Trophoblast cell (in vitro differentiated cells and primary cell): ENCODE measurements around the gene MTREX.

ENCODE experiments used
- DNase-seq, 2 donors: peaks; one replicate each; pipeline ENCODE4 v3.0.0-alpha.2; 2016
- H2AFZ ChIP-seq: 2 replicates; pipeline ENCODE4 v1.6.1; 2013; ENCODE audit warnings: low read length, moderate library complexity, mild to moderate bottlenecking; ENCODE audit not compliant: insufficient read depth, poor library complexity
- H2AK5ac ChIP-seq: 2 replicates; pipeline ENCODE4 v1.6.1; 2013; ENCODE audit warnings: mild to moderate bottlenecking, low read length
- H2BK120ac ChIP-seq: 2 replicates; pipeline ENCODE4 v1.6.1; 2013; ENCODE audit warnings: low read length, mild to moderate bottlenecking, moderate library complexity; ENCODE audit not compliant: insufficient read depth, poor library complexity
- H2BK12ac ChIP-seq: 2 replicates; pipeline ENCODE4 v1.6.1; 2013; ENCODE audit warnings: mild to moderate bottlenecking, low read length, moderate library complexity
- H2BK5ac ChIP-seq: 2 replicates; pipeline ENCODE4 v1.6.1; 2013; ENCODE audit warnings: low read length, low read depth, moderate library complexity, mild to moderate bottlenecking; ENCODE audit not compliant: poor library complexity
- H3K14ac ChIP-seq: 2 replicates; pipeline ENCODE4 v1.6.1; 2013; ENCODE audit warnings: mild to moderate bottlenecking, low read length
- H3K18ac ChIP-seq: 2 replicates; pipeline ENCODE4 v1.6.1; 2013; ENCODE audit warnings: mild to moderate bottlenecking, low read length
- H3K23ac ChIP-seq: 2 replicates; pipeline ENCODE4 v1.6.1; 2013; ENCODE audit warnings: low read length
- H3K27ac ChIP-seq: 2 replicates; pipeline ENCODE4 v1.5.1; 2013; ENCODE audit warnings: low read depth, mild to moderate bottlenecking, inconsistent platforms, low read length, moderate library complexity
- H3K27me3 ChIP-seq: 2 replicates; pipeline ENCODE4 v1.6.1; 2013; ENCODE audit warnings: inconsistent platforms, mild to moderate bottlenecking, low read length, moderate library complexity; ENCODE audit not compliant: insufficient read depth
- H3K36me3 ChIP-seq, 2 experiments: 1 replicate in 1 of 2; 2 replicates in 1 of 2; pipeline ENCODE4 v1.6.1; 2013; ENCODE audit warnings: low read length in 2 of 2, mild to moderate bottlenecking in 2 of 2, moderate library complexity in 1 of 2; ENCODE audit not compliant: insufficient read depth in 2 of 2, control insufficient read depth in 1 of 2
- H3K4ac ChIP-seq: 2 replicates; pipeline ENCODE4 v1.6.1; 2013; ENCODE audit warnings: low read depth, mild to moderate bottlenecking, low read length, moderate library complexity
- H3K4me1 ChIP-seq, 2 experiments: 1 replicate in 1 of 2; 2 replicates in 1 of 2; pipeline ENCODE4 v1.6.1; 2013; ENCODE audit warnings: low read length in 2 of 2, mild to moderate bottlenecking in 2 of 2, moderate library complexity in 1 of 2; ENCODE audit not compliant: insufficient read depth in 2 of 2, control insufficient read depth in 1 of 2
- H3K4me2 ChIP-seq: 2 replicates; pipeline ENCODE4 v1.6.1; 2013; ENCODE audit warnings: inconsistent platforms, mild to moderate bottlenecking, low read length, moderate library complexity
- H3K4me3 ChIP-seq: 2 replicates; pipeline ENCODE4 v1.5.1; 2013; ENCODE audit warnings: mild to moderate bottlenecking, low read depth, low read length, inconsistent platforms
- H3K79me1 ChIP-seq: one replicate; pipeline ENCODE4 v1.6.1; 2013; ENCODE audit warnings: low read length
- H3K79me2 ChIP-seq: 2 replicates; pipeline ENCODE4 v1.6.1; 2013; ENCODE audit warnings: low read length, mild to moderate bottlenecking; ENCODE audit not compliant: control insufficient read depth, insufficient read depth, poor library complexity
- H3K9ac ChIP-seq: 2 replicates; pipeline ENCODE4 v1.6.1; 2013; ENCODE audit warnings: mild to moderate bottlenecking, low read length
- H3K9me3 ChIP-seq: 2 replicates; pipeline ENCODE4 v1.6.1; 2013; ENCODE audit warnings: low read depth, mild to moderate bottlenecking, control low read depth, inconsistent platforms, low read length; ENCODE audit not compliant: insufficient read depth
- H4K12ac ChIP-seq: 2 replicates; pipeline ENCODE4 v1.6.1; 2013; ENCODE audit warnings: low read depth, mild to moderate bottlenecking, low read length, moderate library complexity
- H4K8ac ChIP-seq: 2 replicates; pipeline ENCODE4 v1.6.1; 2013; ENCODE audit warnings: low read depth, mild to moderate bottlenecking, low read length, moderate library complexity
- H4K91ac ChIP-seq: one replicate; pipeline ENCODE4 v1.6.1; 2013; ENCODE audit warnings: low read depth, mild to moderate bottlenecking, low read length, moderate library complexity
- WGBS: extraction: QIAGEN DNeasy Blood & Tissue Kit; methylation state at CpG from one replicate; pipeline ENCODE4 v1.1.7; 2013; ENCODE audit warnings: missing lambda C conversion rate; ENCODE audit not compliant: insufficient read length, insufficient coverage; ENCODE audit errors: extremely low coverage; 5-methylcytosine and 5-hydroxymethylcytosine counted together

The MTREX gene

DNA sequence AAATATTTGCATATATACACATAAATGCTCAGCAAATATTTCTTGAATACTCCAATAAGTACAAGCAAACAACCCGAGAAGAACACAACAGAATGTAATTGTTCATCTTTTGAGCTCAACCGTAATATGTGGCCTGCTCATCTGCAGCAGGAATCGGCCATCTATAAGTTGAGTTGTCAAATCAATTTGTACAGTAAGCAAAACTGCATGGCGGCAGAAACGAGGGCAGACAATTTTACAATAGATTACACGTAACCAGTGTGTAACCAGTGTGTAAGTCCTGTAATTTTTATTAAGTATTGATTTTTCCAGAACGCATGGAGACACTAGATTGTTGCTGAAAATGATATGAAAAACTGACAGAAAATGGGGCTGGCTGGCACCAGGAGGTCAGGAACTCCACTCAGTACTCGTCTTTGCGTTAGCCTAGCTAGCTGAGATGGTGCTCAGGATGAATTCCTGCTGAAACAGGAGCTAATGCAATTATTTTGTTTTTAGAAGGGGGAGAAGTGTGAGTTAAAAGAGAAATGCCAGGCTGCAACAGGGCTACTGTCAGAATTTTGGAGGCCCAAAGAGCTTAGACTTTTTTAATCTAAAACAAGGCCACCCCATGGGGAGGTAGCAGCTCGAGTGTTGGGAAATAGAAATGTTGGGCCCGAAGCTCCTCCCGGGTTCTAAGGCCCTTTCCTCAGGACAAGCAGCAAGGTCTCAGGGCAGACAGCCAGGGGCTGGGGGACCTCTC is 977 bp upstream of the MTREX start:
- H4K12ac ChIP-seq, result peak overlapping the region; percentile 65
- peaks cover 11% of the 10 kb centered on the region for H3K79me1 ChIP-seq
- peak overlapping the region; percentile 38 for H2AK5ac ChIP-seq
- H3K18ac ChIP-seq, result peak overlapping the region; percentile 77
- H2BK12ac ChIP-seq, result no peak overlapping the region
- H3K4me1 ChIP-seq, result peaks cover 0 to 2% of the 10 kb centered on the region in 2 experiments
- peak overlapping the region; percentile 74 for H3K14ac ChIP-seq
- peaks cover 12% of the 10 kb centered on the region for H3K79me2 ChIP-seq
- H2AFZ ChIP-seq, result peak overlapping the region; percentile 69
- H3K23ac ChIP-seq, result no peak overlapping the region
- no CpG with 5 or more reads among the region's 12 CpGs for WGBS
- H4K8ac ChIP-seq, result peak overlapping the region; percentile 89
- peak overlapping the region; percentile 81 for H3K4me3 ChIP-seq
- DNase-seq, result peak in 1 of 2 donors; percentile 21
- no peaks in the 10 kb centered on the region for H3K27me3 ChIP-seq
- peak overlapping the region; percentile 95 for H3K9ac ChIP-seq
- H2BK5ac ChIP-seq, result peak overlapping the region; percentile 47
- H3K27ac ChIP-seq, result peak overlapping the region; percentile 88
- peak overlapping the region; percentile 16 for H2BK120ac ChIP-seq
- peak overlapping the region; percentile 94 for H3K4me2 ChIP-seq
- no peaks in the 10 kb centered on the region for H3K36me3 ChIP-seq
- H3K9me3 ChIP-seq, result no peaks in the 10 kb centered on the region
- H3K4ac ChIP-seq, result peak overlapping the region; percentile 30
- H4K91ac ChIP-seq, result peak overlapping the region; percentile 69

DNA sequence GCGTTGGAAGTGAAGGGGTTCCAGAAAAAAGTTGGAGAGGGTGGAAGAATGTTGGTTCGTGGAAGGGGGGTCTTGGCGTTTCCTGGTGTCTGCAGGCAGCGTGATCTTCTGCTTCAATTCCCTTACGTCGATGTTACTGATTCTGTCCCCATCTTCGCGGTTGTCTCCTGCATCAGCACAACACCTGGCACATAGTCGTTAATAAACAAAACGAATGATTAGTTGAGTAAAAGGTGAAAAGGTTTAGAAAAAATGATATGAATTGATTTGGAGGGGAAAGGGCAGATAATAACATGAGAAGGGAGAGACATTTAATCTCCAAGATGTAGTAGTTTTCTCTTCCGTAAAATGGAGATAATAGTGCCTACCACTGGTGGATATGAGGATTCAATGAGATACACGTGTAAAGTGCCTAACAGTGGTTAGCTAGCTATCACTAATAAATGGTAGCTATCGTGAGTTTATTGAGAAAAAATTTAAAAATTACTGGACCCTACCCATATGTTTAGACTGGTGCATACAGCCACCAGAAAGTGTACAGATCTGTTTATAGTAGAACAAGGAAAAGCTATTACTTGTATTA is 556 bp downstream of the MTREX start:
- no peak overlapping the region for H2BK12ac ChIP-seq
- H3K23ac ChIP-seq, result peak overlapping the region; percentile 11
- H4K8ac ChIP-seq, result peak overlapping the region; percentile 89
- no peaks in the 10 kb centered on the region for H3K27me3 ChIP-seq
- peaks cover 14% of the 10 kb centered on the region for H3K79me2 ChIP-seq
- peak overlapping the region; percentile 87 for H3K9ac ChIP-seq
- peaks cover 11% of the 10 kb centered on the region for H3K79me1 ChIP-seq
- H3K4ac ChIP-seq, result peak overlapping the region; percentile 11
- no peaks in the 10 kb centered on the region for H3K9me3 ChIP-seq
- H3K27ac ChIP-seq, result peak overlapping the region; percentile 88
- peak overlapping the region; percentile 1 for H2BK5ac ChIP-seq
- H2AK5ac ChIP-seq, result no peak overlapping the region
- peak overlapping the region; percentile 81 for H3K4me3 ChIP-seq
- peak overlapping the region; percentile 68 for H3K4me2 ChIP-seq
- 100% methylated on average over 1 of the region's 13 CpGs for WGBS
- H4K91ac ChIP-seq, result peak overlapping the region; percentile 38
- H4K12ac ChIP-seq, result peak overlapping the region; percentile 10
- H2BK120ac ChIP-seq, result no peak overlapping the region
- peak in 1 of 2 donors; percentile 26 for DNase-seq
- H3K36me3 ChIP-seq, result no peaks in the 10 kb centered on the region
- H3K14ac ChIP-seq, result peak overlapping the region; percentile 41
- peak overlapping the region; percentile 58 for H2AFZ ChIP-seq
- peaks cover 0 to 2% of the 10 kb centered on the region in 2 experiments for H3K4me1 ChIP-seq
- peak overlapping the region; percentile 8 for H3K18ac ChIP-seq

DNA sequence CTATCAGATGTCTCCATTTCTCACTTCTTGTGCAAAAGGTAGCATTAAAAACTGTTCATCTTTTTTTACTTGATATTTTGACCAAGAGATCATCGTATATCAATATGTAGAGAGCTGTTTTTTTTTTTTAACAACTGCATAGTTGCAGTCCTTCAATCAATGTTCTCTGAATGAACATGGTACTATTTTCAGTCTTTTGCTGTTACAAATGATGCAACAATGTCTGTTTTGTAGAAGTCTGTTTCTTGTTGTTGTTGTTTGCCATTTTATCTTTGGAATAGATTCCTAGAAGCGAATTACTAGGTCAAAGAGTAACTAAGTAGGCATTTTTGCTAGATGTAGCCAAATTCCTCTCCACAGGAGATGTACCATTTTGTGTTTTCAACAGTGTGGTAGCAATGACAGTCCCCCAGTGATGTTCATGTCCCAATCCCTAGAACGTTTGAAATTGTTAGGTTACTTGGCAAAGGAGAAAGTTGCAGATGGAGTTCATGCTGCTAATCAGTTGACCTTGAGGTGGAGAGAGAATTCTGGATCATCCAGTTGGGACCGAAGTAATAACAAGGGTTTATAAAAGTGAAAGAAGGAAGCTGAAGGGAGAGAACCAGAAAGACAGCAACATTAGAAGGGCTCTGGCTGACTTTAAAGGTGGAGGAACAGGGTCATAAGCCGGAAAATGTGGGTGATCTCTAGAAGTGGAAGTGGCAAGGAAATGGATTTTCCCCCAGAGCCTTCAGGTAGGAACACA is 6.3 kb downstream of the MTREX start:
- no peak overlapping the region for H4K8ac ChIP-seq
- H3K23ac ChIP-seq, result no peak overlapping the region
- WGBS, result no CpG with 5 or more reads among the region's 5 CpGs
- H3K27ac ChIP-seq, result no peak overlapping the region
- no peak overlapping the region for H2AK5ac ChIP-seq
- H3K14ac ChIP-seq, result no peak overlapping the region
- H3K79me2 ChIP-seq, result peaks cover 6% of the 10 kb centered on the region
- no peaks in the 10 kb centered on the region for H3K27me3 ChIP-seq
- no peaks in the 10 kb centered on the region for H3K9me3 ChIP-seq
- H3K4me2 ChIP-seq, result no peak overlapping the region
- no peaks in the 10 kb centered on the region for H3K36me3 ChIP-seq
- no peak overlapping the region for H2AFZ ChIP-seq
- no peak overlapping the region for H3K4me3 ChIP-seq
- H2BK120ac ChIP-seq, result no peak overlapping the region
- no peak overlapping the region for H3K9ac ChIP-seq
- H4K91ac ChIP-seq, result no peak overlapping the region
- H3K4me1 ChIP-seq, result peaks cover 0 to 6% of the 10 kb centered on the region in 2 experiments
- no peaks in the 10 kb centered on the region for H3K79me1 ChIP-seq
- no peak overlapping the region for H2BK5ac ChIP-seq
- peak overlapping the region; percentile 47 for H3K4ac ChIP-seq
- H3K18ac ChIP-seq, result no peak overlapping the region
- H4K12ac ChIP-seq, result no peak overlapping the region
- DNase-seq, result no peak
- no peak overlapping the region for H2BK12ac ChIP-seq

DNA sequence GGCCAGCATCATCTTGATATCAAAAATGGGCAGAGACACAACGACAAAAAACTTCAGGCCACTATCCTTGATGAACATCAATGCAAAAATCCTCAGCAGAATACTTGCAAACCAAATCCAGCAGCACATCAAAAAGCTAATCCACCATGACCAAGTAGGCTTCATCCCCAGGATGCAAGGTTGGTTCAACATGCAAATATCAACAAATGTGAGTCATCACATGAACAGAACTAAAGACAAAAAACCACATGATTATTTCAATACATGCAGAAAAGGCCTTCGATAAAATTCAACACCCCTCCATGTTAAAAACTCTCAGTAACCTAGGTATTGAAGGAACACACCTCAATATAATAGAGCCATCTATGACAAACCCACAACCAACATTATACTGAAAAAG is 8.5 kb downstream of the MTREX start:
- no peak overlapping the region for H4K91ac ChIP-seq
- no peak overlapping the region for H3K23ac ChIP-seq
- H2AFZ ChIP-seq, result no peak overlapping the region
- no peak overlapping the region for H2BK120ac ChIP-seq
- H3K36me3 ChIP-seq, result no peaks in the 10 kb centered on the region
- H3K18ac ChIP-seq, result no peak overlapping the region
- H3K27ac ChIP-seq, result no peak overlapping the region
- H3K79me1 ChIP-seq, result no peaks in the 10 kb centered on the region
- H2AK5ac ChIP-seq, result no peak overlapping the region
- H3K9me3 ChIP-seq, result no peaks in the 10 kb centered on the region
- H4K12ac ChIP-seq, result no peak overlapping the region
- no CpG with 5 or more reads among the region's 2 CpGs for WGBS
- H4K8ac ChIP-seq, result no peak overlapping the region
- H3K14ac ChIP-seq, result no peak overlapping the region
- no peaks in the 10 kb centered on the region for H3K27me3 ChIP-seq
- H3K4ac ChIP-seq, result no peak overlapping the region
- no peak overlapping the region for H2BK5ac ChIP-seq
- H3K79me2 ChIP-seq, result peaks cover 2% of the 10 kb centered on the region
- H3K4me3 ChIP-seq, result no peak overlapping the region
- H3K9ac ChIP-seq, result no peak overlapping the region
- DNase-seq, result no peak
- H2BK12ac ChIP-seq, result no peak overlapping the region
- H3K4me1 ChIP-seq, result peaks cover 0 to 6% of the 10 kb centered on the region in 2 experiments
- H3K4me2 ChIP-seq, result no peak overlapping the region
